Retina (tissue), 1 donor: ENCODE results near the gene APP.
A peak's percentile ranks its signal among the peaks of the same experiment; 100 is the strongest.

ENCODE experiments used
- DNase-seq: peaks from one replicate; pipeline ENCODE4 v3.0.0-alpha.2; 2016

APP gene

DNA sequence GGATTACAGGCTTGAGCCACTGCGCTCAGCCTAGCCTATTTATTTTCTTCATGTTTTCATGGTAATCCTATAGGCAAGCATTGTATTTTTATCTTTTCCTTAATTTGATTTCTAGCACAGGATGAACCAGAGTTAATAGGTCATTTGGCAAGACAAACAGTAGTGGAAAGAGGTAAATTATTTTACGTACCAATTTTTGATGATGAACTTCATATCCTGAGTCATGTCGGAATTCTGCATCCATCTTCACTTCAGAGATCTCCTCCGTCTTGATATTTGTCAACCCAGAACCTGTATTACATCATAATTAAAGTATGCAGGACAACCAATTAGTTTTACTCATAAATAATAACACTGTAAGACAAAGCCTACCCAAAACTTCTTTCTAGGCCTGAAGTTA lies 273.2 kb downstream of the APP start:
- no peak for DNase-seq

DNA sequence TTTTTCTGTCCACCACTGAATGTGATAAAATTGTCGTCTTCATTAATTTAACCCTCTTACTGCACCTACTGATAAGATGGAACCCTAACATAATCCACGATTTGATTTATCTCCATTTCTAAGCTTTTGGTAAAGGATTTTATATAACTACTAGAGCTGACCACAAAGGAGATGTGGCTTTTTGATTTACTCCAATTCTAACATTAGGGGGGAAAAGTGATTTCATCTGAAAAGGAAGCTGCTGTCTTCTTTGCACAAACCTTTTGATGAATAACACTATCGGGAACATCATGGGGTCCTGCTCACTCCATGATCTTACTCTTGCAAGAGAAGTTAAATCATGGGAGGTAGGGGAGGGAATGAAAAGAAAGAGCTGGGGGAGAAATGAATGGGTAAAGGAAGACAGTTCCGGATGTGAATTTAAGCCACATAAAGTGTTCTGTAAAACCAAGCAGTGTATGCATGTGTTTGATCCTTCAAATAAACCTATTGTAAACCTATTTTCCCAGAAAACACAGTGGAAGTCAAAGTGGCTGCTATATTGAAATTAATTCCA lies 274.0 kb downstream of the APP start:
- no peak for DNase-seq

DNA sequence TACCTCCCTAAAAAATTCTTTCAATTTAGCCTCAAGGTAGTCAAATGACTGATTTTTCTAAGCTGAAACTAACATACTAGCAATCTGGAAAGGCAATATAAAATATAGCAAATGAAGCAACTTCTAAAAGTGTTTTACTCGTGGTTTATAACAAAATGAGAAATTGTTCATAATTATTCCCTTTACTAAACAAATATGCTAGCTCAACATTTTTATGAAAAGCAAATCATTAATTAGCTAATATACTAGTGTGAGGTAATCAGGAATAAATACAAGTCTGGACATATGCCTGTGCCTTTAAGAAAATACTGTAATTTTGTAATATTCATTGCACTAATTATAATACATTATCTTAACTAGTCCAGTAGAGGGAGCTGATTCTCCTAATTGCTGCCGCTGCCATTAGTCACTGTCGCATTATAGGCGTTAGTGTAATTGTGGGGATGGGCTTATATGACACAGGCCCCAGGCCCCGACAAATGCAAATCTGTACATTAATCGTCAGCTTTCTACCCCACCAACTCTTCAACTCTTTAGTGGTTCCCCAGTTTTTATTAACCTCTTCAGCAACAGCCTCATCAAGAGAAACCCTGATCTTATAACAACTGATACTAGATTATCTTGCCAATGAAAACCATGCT lies 274.9 kb downstream of the APP start:
- no peak for DNase-seq

DNA sequence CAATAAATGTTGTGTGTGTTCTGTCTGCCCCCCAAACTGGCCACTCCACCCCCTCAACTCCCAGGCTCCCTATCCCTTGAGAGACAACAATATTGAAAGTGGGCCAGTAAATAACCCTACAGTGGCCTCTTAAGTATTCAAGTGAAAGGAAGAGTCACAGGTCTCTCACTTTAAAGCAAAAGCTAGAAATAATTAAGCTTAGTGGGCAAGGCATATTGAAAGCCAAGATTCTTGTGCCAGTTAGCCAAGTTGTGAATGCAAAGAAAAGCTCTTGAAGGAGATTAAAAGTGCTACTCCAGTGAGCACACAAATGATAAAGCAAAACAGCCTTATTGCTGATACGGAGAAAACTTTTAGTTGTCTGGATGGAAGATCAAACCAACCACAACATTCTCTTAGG lies 277.4 kb downstream of the APP start:
- no peak for DNase-seq

DNA sequence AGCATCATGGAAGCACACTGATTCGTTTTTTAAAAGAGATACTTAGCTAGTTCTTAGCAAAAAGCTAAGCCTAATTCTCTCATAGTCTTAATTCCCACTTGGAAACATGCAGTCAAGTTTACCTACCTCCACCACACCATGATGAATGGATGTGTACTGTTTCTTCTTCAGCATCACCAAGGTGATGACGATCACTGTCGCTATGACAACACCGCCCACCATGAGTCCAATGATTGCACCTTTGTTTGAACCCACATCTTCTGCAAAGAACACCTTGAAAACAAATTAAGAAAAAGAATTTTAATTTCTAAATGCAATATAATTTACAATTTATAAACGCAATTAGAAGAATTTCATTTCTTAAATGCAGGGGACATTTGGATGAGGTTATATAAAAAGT lies 279.0 kb downstream of the APP start:
- no peak for DNase-seq

DNA sequence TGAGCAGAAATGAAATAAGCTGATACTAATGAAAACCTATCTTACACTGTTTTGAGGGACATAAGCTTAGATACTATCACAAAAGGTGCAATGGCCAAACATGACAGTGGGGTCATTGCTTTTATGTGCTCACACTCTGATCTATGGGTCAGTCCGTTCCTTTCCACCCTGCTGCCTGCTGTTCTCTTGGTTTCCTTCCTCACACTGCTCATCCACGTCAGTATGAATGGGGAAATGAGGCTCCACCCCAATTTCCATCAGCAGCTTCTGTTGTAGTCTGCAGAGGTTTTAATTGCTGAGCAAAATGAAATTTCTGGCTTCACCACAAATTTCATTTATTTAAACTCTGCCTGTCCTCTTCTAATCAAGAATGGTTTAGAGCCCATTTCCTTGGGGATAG lies 280.6 kb downstream of the APP start:
- DNase-seq = no peak

DNA sequence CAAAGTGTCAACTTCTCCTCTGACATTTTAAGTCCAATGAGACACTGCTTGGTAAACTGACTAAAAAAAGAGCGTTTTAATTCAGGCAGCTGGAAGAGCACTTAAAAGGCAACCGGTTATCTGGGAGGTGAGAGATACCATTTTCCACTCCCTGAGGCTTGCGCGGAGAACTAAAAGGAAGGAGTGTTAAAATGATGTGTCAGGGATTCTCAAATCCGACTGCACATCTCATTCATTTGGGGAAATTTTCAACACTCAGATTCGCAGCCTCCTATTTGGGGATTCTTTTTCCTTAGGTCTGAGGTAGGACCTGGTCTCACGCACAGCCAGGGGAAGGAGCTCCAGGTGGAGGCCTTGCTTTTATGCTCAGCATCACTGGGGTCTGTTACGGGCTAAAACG lies 281.9 kb downstream of the APP start:
- no peak for DNase-seq

DNA sequence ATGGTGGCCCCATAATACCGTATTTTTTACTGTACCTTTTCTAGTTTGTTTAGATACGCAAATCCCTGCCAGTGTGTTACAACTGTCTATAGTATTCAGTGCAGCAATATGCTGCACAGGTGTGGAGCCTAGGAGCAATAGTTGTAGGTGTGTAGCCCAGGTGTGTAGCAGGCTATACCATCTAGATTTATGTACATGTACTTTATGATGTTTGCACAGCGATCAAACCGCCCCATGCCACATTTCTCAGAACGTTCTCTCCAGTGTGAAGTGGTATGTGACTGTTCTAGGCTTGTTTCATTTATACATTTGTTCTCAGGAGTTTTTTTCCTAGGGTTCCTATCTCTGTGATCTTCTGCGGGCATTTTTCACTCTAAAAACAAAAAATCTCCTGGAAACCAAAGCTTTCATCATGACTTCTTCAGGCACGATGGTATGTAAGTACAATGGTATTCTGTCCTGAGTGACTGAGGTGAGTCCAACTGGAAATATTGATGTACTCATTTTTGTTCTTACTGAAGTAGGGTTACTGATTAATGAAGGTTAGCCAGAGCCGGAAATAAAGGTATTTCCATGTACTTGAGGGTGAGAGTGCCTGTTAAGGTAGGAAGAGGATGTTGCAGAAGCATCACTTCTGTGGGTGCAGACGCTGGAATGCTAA lies 282.8 kb downstream of the APP start:
- DNase-seq = no peak

DNA sequence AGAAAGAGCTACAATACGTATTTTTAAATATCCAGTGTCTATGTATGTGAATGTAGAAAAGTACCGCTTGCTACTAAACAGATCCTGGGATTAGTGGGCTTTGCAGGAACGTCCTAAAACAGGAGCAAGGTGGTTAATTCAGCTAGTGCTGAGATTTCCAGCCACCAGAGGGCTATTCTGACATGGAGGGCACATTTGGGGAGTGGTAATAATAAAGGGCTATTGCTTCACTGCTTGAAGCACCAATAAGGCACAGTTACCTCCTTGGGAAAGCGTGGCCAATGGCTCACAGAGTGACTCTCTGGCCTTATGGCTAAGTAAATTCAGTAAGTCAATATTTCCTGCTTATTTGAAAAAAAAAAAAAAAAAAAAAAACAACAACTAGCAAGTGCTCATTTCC lies 283.4 kb downstream of the APP start:
- no peak for DNase-seq

DNA sequence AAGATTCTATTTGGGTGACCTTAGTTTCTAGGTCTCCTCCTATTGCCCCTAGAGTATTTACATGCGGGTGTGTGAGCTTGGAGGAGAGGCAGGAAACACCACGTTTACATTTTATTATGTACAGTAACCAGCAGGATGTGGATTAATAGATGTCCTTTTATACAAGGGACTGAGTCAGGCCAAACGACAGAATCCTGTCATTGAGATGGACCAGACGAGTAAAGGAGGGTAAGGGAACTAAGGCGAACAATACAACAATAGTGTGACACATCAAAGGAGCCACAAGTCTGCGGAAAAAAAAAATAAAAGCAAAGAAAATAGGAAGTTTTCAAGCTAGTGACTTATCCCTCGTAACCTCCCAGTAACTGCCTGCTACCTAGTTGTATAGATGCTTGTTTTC lies 284.7 kb downstream of the APP start:
- no peak for DNase-seq

DNA sequence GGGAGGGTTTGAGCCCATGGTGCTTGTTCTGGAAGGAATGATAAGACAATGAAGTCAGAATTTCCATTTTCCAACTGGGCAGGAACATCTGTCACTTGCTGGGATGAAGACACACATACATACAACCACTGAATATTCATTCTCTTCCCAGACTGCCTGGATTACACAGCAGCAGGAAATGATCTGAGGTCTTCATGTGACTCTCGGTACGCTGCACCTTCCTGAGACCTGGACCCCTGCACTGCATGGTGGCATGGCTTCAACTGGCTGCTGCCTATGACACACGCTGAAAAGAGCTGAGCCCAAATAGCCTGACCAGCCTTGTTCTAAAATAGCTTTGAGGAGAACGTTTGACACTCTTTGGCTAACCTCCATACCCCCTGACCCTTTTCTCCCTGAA lies 285.2 kb downstream of the APP start:
- no peak for DNase-seq

DNA sequence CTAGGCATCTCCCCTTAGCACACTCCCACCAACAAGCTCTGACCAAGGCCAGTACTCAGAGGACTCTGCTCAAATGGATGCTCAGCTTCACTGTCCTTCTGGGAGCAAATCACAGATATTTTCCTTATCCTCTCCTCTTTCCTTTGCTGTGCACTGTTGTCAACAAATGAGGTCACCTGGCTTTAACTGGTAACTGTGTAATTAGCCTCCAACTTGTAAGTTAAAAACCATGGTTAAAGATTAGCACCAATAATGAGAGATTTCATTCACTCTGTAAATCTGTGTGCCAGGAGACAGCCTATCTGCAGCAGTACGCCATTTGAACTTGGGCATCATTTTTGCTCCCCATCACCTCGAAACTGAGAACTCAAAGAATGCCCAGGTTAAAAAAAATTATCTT lies 286.3 kb downstream of the APP start:
- DNase-seq = no peak

DNA sequence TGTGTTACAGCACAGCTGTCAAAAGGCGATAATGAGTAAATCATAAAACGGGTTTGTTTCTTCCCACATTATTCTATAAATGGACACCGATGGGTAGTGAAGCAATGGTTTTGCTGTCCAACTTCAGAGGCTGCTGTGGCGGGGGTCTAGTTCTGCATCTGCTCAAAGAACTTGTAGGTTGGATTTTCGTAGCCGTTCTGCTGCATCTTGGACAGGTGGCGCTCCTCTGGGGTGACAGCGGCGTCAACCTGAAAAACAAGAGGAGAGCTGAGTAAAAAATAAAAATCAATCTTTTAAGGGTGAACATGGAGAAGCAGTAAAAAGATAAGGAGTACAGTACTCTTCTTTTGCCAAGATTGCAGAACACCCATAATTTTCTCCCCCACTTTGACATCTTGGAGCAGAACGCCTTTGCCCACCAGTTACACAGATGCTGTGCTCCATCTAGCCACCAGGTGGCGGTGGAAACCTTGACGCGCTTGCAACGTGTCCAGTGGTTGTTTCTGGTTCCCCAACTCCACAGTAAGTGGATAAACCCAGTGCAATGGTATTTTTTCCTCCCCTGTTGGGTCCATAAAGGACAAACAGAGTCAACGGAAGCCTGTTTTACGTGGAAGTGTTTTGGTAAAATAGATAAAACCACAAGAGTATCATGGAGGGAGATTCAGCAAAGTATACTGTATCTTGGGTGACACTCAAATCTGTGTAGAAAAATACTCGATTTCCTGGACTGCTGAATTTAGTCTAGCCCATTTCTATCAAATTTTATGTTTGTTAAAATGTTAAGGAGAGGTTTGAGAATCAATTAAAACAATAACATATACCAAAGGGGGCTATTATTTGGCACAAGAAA lies 288.8 kb downstream of the APP start:
- DNase-seq = peak; percentile 74

DNA sequence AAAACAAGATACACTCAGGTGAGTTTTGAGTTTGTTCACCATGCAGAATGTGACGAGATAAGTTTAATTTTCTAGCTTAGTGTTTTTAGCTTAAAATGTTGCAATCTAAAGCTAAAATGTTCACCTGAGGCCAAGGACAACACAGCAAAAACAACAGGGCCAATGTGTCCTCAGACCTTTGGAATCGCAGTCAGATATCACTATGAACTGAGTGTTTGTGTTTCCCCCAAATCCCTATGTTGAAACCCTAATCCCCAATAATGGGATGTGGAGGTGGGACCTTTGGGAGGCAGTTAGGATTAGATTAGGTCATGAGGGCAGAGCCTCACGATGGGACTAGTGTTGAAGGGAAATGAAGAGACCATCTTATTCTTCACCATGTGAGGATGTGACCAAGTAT lies 291.4 kb downstream of the APP start:
- DNase-seq = no peak

DNA sequence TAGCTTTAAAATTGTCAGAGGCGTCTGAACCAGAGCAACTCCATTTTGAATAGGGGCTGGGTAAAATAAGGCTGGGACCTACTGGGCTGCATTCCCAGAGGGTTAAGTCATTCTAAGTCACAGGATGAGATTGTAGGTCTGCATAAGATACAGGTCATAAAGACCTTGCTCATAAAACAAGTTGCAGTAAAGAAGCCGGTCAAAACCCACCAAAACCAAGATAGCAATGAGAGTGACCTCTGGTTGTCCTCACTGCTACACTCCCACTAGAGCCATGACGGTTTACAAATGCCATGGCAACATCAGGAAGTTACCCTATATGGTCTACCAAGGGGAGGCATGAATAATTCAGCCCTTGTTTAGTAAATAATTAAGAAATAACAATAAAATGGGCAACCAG lies 292.2 kb downstream of the APP start:
- no peak for DNase-seq

DNA sequence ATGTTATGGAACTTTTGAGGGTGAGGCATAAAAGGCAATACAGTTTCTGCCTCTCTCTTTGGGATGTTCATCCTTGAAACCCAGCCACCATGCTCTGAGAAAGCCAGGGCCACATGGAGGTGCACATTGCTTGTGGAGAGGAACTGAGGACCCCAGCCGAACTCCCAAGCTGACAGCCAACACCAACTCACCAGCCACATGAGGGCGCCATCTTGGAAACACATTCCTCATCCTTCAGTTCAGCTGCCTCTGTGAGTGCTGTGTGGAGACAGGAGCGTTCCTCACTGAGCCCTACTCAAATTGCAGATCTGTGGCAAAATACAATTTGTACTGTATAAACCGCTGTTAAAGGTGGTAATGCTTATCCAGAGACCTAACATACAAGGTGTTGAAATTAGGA lies 298.3 kb downstream of the APP start:
- no peak for DNase-seq

DNA sequence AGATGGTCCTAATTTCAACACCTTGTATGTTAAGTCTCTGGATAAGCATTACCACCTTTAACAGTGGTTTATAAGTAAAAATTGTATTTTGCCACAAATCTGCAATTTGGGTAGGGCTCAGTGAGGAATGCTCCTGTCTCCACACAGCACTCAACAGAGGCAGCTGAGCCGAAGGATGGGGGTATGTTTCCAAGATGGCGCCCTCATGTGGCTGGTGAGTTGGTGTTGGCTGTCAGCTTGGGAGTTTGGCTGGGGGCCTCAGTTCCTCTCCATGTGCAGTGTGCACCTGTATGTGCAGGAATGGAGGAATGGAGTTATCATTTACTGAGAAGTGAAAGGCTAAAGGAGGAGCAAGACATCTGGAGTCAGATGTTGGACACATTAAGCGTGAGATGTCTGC lies 299.0 kb downstream of the APP start:
- DNase-seq = no peak

DNA sequence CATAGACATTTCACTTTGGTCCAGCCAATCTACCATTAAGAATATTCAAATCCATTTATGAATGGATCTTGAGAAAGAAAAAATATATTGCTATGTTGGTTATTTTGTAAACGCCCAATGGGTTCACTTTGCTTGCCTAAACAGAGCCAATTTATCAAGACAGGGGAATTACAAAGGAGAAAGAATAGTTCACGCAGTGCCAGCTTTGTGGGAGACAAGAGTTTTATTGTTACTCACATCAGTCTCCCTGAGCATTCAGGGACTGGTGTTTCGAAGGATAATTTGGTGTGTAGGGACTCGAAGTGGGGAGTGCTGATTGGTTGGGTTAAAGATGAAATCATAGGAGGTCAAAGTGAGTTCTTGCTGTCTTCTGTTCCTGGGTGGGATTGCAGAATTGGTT lies 300.5 kb downstream of the APP start:
- DNase-seq = no peak

DNA sequence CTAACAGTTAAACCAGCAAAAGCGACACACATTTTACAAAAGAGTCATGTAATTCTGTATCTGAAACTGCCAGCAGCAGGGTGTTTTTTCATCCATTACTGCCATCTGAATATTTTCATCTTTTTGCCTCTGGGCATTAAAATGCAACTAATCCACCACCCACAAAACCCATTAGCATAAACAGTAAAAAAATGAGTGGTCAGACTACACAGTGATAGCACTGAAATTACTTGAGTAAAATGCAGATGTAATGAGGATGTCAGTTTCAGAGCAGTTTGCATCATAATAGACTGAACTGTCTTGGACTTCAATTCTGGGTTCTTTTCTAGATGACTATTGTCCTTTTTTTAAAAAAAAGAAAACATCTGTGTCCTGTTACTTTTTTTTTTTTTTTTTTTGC lies 303.5 kb downstream of the APP start:
- no peak for DNase-seq

DNA sequence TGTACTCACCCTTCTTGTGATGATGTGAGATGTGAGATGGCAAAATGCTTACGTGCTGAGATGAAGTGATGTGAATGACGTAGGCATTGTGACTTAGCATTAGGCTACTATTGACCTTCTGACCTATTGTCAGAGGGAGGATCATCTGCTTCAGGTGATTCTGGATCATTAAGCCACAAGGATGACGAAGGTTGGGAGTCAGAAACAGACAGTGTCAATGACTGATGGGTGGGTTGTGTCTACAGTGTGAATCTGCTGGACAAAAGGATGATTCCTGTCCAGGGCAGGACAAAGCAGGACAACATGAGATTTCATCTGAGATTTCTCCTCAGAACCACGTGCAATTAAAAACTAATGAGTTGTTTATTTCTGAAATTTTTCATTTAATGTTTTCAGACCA lies 306.8 kb downstream of the APP start:
- no peak for DNase-seq

DNA sequence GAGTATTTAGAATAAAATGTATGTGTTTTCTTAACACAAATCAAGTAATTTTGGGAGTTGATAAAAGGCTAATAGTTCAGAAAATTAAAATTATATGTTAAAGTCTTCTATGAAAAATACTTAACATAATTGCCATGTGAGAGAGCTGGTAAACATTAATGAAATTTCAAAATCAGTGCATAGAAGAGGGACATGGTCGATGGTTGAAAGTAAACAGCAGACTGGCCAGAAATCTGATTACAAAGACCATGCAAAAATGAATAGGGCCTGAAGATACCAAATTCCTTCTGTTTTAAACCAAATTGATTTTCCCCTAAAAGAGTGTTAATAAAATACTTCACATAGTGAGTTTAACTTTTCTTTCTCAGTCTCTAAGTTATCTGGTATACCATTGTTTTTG lies 307.5 kb downstream of the APP start:
- no peak for DNase-seq

DNA sequence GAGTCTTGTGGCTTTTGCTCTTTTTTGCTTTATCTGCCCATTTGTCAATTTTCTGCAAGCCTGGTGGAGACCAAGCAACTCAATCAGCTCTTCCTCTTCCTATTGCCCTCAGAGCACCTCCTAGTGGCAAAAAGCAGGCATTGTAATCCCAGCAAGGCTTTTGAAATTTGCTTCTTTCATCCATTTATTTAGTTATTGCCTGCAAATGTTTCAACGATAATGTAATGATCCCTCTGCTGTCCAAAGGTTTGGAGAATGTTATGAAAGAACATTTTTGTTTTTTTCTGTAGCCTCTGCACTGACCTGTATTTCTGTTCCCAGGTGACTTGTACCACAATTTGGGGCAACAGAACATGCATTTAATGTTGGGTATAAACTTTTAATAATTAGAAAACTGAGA lies 308.0 kb downstream of the APP start:
- DNase-seq = no peak

DNA sequence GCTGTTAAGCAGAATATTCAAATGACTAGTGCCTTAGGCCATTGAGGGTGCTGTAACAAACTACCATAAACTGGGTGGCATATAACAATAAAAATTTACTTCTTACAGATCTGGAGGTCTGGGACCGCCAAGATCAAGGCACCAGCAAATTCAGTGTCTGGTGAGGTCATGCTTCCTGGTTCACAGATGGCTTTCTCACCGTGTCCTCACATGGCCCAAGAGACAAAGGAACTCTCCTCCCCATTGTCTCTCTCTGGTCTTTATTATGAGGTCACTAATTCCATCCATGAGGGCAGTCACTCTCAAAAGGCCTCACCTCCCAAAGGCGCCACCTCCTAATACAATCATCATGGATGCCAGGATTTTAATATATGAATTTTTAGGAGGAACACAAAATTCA lies 308.5 kb downstream of the APP start:
- no peak for DNase-seq
